Measurements from ENCODE around the gene ECE1.

ECE1 gene

DNA sequence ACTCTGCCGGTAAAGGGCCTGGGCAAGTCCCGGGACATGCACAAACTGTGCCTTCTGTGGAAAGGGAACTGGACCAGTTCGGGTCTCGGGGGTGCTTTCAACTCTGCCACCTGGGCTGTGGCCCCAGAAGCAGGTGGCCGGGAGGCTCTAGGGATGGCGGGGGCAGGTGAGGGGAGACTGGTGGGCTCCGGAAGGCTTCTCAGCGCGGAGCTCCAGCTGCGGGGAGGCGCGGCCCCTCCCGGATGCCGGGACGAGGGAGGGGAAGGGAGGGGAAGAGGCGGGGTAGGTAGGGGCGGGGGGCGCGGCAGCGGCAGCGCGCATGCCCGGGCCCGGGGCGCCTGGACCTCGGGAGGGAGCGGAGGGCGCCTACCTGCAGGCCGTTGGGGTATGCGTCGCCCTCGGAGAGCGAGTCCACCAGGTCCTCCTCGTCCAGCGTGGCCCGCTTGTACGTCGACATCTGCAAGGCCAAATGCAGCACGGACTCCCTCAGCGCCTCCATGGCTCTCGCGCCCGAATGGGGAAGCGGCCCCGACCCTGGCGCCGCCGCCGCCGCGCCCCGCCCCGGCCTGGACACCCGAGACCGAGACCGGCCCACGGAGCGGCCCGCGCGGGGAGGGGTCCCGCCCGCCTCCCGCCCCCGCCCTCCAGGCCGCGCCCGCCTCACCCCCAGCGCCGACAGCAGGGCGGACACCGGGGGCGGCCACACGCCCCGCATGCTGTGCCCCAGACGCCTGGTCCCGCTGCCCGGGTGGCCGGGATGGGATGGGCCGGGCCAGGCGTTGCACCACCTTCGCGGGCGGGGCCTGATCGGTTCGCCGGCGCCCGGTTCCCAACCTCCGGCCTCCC is at the start of gene ECE1:
TSS of gene ECE1 (minus strand) at position 764 of the 846 bp plus-strand sequence. CDS start at position 715, 49 bp downstream.
- no peak for DNase-seq (ENCODE audit: low spot score)

DNA sequence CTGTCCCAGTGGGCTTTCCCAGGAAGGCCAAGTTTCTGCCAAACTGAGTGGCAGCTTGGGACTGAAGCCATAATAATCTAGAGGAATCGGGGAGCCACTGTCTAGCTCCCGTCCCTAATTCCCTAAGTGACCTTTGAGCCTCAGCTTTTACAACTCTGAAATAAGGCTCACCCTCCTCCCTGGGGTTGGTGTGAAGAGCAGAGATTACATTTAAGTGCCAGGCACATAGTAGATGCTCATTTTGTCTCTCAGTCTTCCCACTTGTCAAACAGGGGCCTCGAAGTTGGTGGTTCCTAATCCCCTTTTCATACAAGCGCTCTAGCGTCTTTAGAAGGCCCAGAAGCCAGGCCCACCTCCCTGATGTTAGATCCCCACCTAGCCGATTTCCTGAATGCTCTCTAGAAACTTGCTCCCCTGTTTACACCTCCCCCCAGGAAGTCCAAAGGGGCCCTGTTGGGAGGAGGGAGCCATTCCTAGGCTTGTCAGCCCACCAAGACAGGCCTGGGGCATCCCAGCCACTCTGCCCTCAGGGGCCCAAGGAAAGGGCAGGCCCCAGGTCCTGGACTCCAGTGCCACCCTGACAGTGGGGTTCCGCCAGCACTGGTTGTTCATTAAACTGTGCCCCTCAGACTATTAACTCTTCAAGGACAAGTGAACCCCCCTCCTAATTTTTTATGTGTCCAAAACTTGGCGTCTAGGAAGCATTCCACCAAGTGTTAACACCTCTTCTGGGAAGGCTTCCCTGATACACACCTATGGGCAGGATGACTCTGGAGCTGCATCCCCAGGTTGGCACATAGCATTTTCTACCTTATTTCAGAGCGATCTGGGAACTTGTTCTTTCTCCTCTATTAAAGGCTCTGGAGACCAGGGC is 49.3 kb upstream of the ECE1 start:
- DNase-seq (ENCODE audit: low spot score): no peak

DNA sequence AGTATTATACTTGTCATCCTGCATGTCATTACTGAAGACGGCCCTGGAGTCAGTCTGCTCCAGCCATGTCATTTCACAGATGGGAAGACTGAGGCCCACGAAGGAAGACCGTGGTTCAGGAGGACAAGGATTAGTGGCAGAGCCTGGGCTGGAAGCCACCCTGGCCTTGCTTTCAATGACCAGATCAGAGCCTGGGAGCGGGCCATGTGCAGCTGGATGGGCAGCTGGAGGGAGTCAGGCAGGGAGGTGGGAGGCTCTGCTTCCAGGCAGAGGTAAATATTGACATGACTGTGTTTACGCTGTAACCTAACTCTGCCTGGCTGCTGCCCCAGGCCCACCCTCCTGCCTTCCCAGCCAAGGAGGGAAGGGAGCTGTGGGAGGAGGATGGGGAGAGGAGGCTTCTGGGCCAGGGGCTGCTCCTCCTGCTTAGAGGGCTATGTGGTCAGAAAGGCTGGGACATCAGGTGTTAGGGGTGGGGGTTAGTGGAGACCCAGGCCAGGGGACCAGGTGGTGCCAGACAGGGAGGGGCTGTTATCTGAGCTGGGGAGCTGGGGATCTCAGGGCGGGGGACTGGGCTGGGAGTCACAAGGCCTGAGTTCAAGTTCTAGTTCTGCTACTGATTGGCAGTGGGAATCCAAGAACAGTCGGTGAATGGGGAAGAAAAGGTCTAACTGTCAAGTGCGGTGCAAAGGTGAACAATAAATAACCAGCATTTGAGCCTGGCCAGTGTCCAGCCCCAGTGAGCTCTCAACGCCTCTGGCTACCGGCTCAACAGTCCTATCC is 48.5 kb upstream of the ECE1 start:
- no peak for DNase-seq (ENCODE audit: low spot score)

DNA sequence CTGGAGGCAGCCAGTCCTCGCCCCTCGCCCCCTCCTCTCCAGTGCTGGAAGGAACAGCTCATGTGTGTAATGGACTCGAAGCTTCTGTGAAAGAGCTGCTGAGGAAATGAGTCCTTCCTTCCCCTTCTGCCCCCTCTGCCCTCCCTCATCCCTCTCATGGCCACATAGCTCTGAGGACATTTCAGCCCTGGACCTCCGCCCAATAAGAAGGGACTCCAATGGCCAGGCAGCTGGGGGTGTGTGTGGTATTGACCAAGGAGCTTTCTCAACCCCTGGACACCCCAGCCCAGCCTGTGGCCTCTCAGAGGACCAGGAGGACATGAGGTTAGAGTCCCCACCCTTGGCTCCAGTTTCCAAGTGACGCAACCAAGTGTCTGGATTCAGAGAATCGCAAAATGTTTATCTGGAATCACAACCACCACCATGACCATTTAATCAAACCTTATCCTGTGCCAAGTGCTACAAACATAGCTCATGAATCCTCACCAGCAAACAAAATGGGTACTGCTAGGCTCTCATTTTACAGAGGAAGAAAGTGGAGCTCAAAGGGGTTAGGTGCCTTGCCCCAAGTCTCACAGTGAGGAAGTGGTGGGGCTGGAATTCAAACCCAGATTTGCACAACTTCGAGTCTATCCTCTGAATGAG is 47.8 kb upstream of the ECE1 start:
- DNase-seq (ENCODE audit: low spot score): no peak

DNA sequence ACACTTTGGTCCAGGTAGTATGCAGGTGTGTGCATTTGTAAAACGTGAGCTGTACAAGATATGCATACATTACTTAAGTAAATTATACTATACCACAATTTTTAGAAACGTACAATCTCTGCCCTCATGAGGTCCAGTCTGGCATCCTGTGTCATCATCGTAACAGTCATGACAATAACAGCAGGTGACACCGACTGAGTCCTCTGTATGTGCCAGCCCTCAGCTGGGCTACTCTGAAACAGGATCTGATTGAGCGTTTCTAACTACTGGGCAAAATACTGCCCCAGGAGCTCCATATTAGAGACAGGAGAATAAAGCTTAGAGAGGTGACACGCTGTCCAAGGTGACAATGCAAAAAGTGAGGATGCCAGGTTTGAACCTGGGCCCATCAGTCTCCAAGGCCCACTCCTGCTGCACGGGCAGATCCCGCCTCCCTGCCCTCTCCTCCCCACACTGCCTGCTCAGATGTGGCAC is 47.2 kb upstream of the ECE1 start:
- DNase-seq (ENCODE audit: low spot score): no peak

DNA sequence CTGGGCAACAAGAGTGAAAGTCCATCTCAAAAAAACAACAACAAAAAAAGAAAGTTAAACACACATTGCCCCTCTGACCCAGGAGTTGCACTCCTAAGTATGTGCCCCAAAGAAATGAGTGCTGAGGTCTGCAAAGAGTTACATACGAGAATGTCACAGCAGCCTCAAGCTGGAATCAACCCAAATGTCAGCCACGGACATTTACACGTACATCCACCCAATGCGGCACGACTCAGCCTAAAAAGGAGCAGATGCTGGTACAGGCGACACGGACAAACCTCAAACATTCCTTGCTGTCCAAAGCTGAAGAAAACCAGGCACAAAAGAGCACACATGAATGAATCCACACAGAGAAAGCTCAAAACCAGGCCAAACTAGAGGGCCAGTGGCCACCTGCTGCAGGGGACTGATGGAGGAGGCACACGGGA is 46.8 kb upstream of the ECE1 start:
- DNase-seq (ENCODE audit: low spot score): no peak

DNA sequence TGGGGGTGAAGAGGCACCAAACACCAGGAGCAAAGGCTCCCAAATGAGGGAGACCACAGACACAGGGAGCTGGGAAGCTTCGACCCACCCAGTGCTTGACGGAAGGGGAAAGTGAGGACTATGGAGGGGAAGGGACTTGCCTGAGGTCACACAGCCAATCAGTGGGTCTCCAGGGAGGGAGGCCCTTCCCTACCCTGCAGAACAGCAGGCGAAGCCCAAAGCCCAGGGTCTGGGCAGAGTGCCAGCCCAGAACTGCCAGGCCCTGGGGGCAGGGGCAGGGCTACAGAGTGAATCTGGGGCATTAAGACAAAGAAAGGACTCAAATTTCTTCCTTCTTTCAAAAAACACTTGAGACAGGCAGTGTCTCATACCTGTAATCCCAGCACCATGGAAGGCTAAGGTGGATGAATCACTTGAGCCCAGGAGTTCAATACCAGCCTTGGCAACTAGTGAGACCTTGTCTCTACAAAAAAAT is 45.5 kb upstream of the ECE1 start:
- peak; percentile 20 for DNase-seq (ENCODE audit: low spot score)

DNA sequence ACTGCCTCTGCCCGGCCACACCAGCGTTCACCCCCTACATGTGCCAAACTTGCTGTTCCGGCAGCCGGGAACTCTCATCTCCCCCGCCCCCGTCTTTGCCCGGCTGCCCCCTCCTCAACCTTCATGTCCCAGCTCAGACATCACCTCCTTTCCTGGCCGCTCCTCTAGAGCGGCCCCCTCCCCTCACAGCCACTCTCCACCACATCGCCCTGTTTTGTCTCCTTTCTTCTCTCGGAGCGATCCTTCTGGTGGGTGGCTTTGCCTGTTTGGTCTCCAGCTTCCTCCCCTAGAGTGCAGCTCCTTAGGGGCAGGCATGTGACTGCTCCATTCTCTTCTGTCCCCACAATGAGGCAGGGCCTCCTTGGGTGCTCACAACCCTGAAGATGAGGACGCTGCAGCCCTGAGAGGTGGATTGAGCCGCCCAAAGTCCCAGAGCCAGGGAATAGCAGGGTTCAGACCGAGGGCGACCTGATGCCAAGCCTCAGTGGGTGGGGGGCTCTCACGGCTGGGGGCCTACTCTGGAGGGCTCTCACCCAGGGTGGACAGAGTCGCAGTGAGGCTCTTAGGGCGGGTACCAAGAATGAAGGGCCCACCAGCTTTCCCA is 44.9 kb upstream of the ECE1 start:
- DNase-seq (ENCODE audit: low spot score): no peak

DNA sequence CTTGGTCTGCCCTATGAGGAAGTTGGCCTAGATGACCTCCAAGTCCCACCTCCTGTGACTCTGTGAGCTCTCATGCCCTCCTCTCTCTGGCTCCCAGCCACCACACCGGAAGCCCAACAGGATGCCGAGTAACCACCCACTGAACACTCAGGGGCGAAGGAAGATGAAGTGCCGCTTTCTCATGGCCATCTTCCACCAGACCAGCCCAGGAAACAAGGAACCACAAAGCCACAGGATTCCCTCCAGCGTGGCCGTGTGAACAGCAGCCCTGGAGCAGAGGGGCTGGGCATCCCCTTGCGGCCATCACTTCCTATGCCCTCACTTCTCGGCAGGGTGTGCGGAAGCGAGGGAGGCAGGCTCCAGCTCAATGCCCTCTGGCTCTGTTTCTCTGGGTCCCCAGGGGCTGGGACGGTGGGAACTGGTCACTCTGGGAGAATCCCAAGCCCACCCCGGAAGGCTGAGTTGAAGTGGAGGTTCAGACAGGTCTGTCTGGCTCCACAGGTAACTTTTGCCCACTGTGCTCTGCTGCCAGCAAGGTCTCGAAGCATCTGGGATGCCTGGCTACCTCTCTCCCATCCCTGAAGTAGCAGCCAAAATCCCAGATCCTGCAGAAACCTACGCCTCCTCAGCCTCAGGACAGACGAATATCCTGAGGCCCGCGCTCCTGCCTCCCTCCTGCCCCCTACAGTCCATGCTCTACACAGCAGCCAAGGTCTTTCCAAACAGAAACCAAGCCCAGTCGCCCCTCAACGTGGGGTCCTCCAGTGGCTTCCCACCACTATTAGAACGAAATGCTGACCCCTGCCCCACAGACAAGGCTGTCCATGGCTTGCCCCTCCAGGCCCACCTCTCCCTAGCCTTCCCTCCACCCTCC is 44.2 kb upstream of the ECE1 start:
- peak; percentile 60 for DNase-seq (ENCODE audit: low spot score)

DNA sequence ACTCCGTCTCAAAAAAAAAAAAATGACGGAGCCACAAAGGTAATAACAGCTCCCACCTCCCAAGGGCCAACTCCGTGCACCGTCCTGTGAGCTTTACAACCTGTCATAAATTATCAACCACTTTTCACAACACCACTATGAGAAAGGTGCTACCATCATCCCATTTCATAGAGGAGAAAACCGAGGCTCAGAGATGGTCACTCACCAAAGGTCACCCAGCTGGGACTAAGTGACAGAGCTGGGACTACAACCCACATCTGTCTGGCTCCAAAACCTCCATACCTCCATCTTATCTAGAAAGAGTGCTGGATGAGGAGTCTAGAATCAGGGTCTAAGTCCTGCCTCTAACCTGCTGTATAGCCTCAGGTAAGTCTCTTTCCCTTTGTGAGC is 43.6 kb upstream of the ECE1 start:
- DNase-seq (ENCODE audit: low spot score): no peak

DNA sequence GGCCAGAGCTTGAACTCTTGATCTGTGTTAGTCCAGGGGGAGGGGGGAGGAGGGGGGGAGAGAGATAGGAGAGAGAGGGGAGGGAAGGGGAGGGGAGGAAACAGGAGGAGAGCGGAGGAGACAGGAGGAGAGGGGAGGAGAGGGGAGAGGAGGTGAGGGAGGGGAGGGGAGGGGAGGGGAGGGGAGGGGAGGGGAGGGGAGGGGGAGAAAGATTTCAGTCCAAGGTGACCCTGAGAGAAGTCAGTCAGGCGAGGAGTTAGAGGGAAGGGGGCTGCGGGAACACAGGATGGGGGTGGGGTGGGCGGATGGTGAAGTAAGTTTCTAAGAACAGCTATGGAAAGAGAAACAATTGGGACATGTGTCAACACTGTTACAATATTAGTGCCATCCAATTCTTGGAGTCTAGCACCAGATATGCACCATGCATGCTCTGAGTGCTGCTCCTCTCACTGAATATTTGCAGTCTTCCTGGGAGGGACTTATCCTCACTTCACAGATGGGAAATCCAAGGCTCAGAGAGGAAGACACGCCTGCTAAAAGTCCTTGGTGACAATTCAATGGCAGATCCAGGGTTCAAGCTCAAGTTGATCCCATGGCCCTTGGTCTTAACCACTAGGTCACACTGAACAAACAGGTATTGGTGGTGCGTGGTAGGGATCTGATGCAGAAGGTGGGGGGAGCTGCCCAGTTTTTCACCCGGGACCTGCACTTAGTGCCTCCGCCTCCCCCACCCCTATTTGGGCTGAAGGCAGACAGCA is 42.5 kb upstream of the ECE1 start:
- no peak for DNase-seq (ENCODE audit: low spot score)

DNA sequence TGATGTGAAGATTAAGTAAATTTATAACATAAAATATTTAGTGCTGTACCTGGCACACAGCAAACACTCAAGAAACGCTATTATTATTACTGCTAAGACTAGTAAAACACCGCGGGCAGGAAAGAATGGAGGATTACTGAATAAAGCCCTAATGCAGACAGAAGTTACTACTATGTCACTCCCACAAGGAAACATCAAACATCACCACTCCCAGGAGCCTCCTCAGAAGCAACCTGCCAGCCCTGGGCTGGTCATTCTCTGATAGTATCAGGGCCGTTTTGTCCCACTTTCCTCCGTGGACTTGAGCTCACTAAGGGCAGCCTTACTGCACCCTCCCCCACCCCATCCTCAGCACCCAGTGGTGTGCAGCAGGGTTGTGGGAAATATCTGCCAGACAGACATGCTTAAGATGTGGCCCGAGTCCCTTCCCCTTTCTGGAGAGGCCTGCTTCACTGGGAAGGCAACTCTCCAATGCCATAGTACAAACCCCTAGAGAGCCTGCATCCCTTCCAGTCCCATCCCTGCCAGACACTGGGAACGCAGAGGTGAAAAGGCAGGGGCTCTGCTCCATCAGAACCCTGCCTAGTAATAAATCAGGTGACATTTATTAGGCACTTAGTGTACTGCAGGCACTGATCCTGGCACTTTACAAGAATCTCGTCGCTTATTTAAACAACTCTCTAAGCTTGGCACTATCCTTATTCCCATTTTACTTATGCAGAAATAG is 41.7 kb upstream of the ECE1 start:
- DNase-seq (ENCODE audit: low spot score): no peak

DNA sequence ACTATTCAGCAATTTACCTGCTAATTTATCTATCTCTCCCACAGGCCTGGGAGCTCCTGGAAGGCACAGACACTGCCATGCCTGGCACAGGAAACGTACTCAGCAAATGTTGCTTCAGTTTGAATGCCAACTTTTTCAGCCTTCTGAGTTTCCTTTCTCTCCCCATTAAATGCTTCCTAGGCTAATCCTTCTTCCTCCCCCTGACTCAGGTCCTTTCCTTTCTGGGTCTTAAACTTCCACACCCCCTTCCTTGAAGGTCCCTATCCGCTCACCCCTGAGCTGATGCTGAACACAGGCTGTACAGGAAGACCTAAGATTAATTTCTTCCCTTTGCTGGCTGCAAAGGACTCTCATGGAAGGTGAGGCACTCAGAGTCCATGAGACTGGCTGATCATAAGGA is 40.3 kb upstream of the ECE1 start:
- no peak for DNase-seq (ENCODE audit: low spot score)

DNA sequence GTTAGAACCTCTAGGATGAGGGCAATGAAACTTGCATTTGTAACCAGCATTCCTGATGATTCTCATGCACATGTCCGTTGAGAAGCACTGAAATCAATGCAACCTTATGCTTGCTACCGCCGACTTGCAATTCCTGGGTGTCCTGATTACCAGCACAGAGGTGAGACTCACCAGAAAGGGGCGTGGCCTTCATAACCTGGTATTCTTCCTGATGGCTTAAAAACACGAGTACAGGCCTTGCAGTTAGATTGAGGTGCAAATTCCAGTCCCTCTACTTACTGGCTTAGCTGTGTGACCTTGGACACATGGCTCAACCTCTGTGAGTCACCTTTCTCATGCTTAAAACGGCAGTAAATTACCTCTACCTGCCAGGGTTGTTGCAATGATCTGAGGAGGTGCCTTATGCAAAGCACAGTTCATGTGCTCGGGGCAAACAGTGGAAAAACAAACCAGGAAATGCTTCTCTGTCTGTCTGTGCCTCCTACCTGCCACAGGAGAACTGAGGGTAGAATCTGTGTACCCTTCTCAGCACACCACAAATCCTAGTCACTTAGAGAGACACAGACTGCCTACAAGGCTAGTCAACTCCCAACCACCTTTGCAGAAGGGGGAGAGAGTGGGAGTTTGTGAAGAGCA is 39.1 kb upstream of the ECE1 start:
- no peak for DNase-seq (ENCODE audit: low spot score)

DNA sequence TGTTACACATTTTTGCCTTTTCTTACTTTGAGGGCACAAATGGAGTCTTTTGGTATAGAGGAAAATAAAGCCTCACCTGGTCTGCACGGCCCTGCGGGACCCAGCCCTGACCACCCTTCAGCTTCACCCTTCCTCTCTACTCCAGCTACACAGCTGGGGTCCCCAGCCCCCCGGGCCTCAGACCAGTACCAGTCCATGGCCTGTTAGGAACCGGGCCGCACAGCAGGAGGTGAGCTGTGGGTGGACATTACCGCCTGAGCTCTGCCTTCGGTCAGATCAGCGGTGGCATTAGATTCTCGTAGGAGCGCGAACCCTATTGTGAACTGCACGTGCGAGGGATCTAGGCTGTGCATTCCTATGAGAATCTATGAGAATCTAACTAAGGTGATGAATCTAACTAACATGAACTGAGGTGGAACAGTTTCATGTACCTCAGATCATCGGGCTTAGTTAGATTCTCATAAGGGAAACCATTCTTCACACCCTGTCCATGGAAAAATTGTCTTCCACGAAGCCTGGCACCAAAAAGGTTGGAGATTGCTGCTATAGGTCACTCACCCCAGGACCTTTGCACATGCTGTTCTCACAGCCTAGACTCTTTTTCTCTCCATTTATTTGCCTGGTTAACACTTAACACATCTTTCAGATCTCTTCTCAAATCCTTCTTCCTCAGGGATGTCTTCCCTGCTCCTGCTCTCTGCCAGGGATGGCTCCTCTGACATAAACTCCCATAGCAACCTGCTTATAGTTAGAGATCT is 37.5 kb upstream of the ECE1 start:
- DNase-seq (ENCODE audit: low spot score): no peak

DNA sequence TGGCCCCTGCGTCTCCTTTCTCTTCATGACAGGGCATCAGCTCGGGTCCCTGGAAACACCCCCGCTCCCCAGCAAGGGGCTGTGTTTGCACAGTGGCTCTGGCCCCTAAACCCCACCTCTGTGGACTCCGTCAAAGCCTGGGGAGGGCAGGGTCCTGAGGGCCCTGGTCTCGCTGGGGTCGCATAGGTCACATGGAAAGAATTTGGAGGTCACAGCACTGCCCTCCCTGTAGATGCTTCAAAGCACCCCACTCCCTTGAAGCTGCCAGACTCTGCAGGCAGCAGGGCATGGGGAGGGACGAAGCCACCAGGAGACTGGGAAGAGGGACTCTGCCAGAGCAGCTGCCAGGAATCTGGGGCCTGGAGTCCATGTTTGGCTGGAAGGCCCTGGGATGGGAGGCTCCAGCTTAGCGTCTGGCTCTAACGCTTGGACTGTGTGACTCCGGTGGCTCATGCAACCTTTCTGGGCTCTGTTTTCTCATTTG is 36.6 kb upstream of the ECE1 start:
- no peak for DNase-seq (ENCODE audit: low spot score)

DNA sequence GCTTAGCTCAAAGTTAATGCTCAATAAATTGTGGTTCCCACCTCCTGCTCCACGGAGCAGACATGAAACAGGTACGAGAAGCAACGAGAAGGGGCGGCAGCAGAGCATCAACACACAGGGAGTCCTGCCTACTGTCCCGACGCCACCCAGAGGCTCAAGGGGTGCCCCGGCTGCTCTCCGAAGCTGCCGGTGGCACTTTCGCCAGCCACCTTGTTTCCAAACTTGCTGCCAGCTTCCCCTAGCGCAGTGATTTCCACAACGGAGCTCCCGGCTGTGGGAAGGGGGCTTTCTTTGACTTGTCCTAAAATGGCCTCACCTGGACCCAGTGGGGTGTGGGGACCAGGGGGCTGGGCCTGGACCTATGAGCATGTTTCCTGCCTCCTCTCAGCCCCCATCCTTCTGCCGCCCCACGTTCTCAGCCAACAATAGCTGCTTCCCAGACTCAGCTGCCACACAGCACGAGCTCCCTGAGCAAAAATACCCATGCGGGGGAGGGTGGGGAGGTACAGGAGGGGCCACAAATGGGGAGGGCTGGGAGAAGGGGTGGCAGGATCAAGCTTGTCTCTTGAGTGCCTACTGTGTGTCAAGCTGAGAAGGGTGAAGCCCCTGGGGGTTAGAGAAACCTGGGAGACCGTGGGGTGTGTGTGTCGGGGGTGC is 35.6 kb upstream of the ECE1 start:
- DNase-seq (ENCODE audit: low spot score): no peak

All from COLO829 (cell line).